Ovary (tissue), 3 donors: Measurements from ENCODE around the gene ADI1.

Experiments
- POLR2A ChIP-seq: fragments of 450-650 bp; IDR thresholded peaks from one replicate; pipeline ENCODE4 v1.6.1; 2017; ENCODE audit warnings: antibody characterized with exemption, mild to moderate bottlenecking, moderate library complexity
- TF ChIP-seq, protein P1 (sequence below), 3 donors: fragments of 450-650 bp in 2 of 3; fragments of 200-600 bp in 1 of 3; IDR thresholded peaks; one replicate each; pipeline versions ENCODE4 v1.5.1 to v1.8.0; 2016 to 2022; ENCODE audit warnings: antibody characterized with exemption in 3 of 3, mild to moderate bottlenecking in 1 of 3
- donor health status: DM: no; HTN: no; CAD: no.

DNA sequence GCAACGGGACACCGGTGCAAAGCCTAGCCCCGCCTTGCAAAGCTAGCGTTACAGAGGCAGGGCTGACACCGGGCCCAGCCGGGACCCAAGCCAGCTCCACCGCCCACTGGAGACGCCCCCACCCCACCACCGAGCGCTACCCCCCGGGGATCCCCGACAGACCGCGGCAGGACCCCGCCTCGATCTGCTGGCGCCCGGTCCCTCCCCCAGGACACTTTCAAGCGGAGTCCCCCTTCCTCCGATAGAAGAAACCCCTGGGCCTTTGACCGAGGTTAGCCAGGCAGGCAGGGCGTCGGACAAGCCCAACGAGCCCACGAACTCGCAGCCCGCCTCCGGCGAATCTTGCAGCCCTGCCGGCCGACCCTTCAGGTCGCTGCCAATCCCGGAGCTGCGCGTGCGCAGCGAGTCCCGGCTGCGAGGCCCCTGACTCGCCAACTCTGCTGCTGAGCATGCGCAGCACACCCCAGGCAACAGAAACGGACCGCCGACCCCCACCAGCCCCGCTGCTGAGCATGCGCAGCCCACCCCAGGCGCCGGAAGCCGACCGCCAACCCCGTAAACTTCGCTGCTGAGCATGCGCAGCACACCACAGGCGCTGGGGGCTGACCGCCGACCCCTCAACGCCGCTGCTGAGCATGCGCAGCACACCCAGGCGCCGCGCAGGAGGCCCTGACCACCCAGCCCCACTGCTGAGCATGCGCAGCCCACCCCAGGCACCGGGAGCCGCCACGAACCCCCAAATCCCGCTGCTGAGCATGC is 656 bp downstream of the ADI1 start:
- TF ChIP-seq, protein P1, sequence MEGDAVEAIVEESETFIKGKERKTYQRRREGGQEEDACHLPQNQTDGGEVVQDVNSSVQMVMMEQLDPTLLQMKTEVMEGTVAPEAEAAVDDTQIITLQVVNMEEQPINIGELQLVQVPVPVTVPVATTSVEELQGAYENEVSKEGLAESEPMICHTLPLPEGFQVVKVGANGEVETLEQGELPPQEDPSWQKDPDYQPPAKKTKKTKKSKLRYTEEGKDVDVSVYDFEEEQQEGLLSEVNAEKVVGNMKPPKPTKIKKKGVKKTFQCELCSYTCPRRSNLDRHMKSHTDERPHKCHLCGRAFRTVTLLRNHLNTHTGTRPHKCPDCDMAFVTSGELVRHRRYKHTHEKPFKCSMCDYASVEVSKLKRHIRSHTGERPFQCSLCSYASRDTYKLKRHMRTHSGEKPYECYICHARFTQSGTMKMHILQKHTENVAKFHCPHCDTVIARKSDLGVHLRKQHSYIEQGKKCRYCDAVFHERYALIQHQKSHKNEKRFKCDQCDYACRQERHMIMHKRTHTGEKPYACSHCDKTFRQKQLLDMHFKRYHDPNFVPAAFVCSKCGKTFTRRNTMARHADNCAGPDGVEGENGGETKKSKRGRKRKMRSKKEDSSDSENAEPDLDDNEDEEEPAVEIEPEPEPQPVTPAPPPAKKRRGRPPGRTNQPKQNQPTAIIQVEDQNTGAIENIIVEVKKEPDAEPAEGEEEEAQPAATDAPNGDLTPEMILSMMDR (IDR thresholded peaks at IDR 0.05) = peak in 1 of 3 donors; percentile 7
- TF ChIP-seq POLR2A = no peak
